Neural progenitor cell (in vitro differentiated cells): Measurements from ENCODE around the gene FBXW4. TPM values are rescaled to one million over a fixed set of nuclear protein-coding genes. Genes with fewer than 3 reads are reported as not detected.
A peak's percentile ranks its signal among the peaks of the same experiment; 100 is the strongest.

ENCODE experiments used
- DNase-seq: peaks from one replicate; pipeline ENCODE4 v3.0.0-alpha.2; 2016; ENCODE audit warnings: low spot score
- H2AFZ ChIP-seq: fragments of 200-600 bp; sonication (generic); replicated peaks from 2 replicates; pipeline ENCODE4 v1.6.1; 2016; ENCODE audit warnings: antibody characterized with exemption
- H3F3A ChIP-seq: fragments of 200-600 bp; sonication (generic); 2 replicates; pipeline ENCODE4 v1.6.1; 2016; ENCODE audit warnings: antibody characterized with exemption, low read depth
- H3K27ac ChIP-seq: fragments of 200-600 bp; sonication (generic); 2 replicates; pipeline ENCODE4 v1.5.1; 2016; ENCODE audit warnings: mild to moderate bottlenecking
- H3K27me3 ChIP-seq: fragments of 200-600 bp; sonication (generic); 2 replicates; pipeline ENCODE4 v1.6.1; 2016; ENCODE audit warnings: mild to moderate bottlenecking, moderate library complexity
- H3K36me3 ChIP-seq: fragments of 200-600 bp; sonication (generic); 2 replicates; pipeline ENCODE4 v1.5.1; 2016
- H3K4me1 ChIP-seq: fragments of 200-600 bp; sonication (generic); 2 replicates; pipeline ENCODE4 v1.6.1; 2016; ENCODE audit warnings: mixed run types
- H3K4me2 ChIP-seq: fragments of 200-600 bp; sonication (generic); 2 replicates; pipeline ENCODE4 v1.6.1; 2016
- H3K4me3 ChIP-seq: fragments of 200-600 bp; sonication (generic); 2 replicates; pipeline ENCODE4 v1.5.1; 2016
- H3K79me2 ChIP-seq: fragments of 200-600 bp; sonication (generic); 2 replicates; pipeline ENCODE4 v1.6.1; 2016; ENCODE audit warnings: low read depth
- H3K9ac ChIP-seq: fragments of 200-600 bp; sonication (generic); 2 replicates; pipeline ENCODE4 v1.6.1; 2016
- H3K9me3 ChIP-seq: fragments of 200-600 bp; sonication (generic); 2 replicates; pipeline ENCODE4 v1.5.1; 2016; ENCODE audit warnings: low read depth
- H4K20me1 ChIP-seq: fragments of 200-600 bp; sonication (generic); 2 replicates; pipeline ENCODE4 v1.6.1; 2016; ENCODE audit warnings: low read depth
- H3K27ac Mint-ChIP-seq: 3 replicates; pipeline ENCODE4 v1.8.0; 2021; ENCODE audit warnings: mixed read lengths
- H3K27me3 Mint-ChIP-seq: 2 replicates; pipeline ENCODE4 v1.8.0; 2022; ENCODE audit warnings: low read depth, mild to moderate bottlenecking, inconsistent platforms, moderate library complexity, mixed read lengths; ENCODE audit not compliant: insufficient read depth
- H3K36me3 Mint-ChIP-seq: 3 replicates; pipeline ENCODE4 v1.8.0; 2021; ENCODE audit warnings: mixed read lengths
- H3K4me1 Mint-ChIP-seq: 3 replicates; pipeline ENCODE4 v1.8.0; 2021; ENCODE audit warnings: mixed read lengths
- H3K4me3 Mint-ChIP-seq: 3 replicates; pipeline ENCODE4 v1.8.0; 2021; ENCODE audit warnings: mild to moderate bottlenecking, moderate library complexity, mixed read lengths
- H3K9me3 Mint-ChIP-seq: 3 replicates; pipeline ENCODE4 v1.8.0; 2020; ENCODE audit warnings: mixed read lengths
- CTCF ChIP-seq: fragments of 200-600 bp; sonication (generic); IDR thresholded peaks from 2 replicates; pipeline ENCODE4 v1.5.1; 2017; ENCODE audit warnings: antibody characterized with exemption, mild to moderate bottlenecking
- EZH2 ChIP-seq: fragments of 200-600 bp; sonication (generic); IDR thresholded peaks from 2 replicates; pipeline ENCODE4 v1.6.1; 2017; ENCODE audit warnings: antibody characterized with exemption, mild to moderate bottlenecking, moderate library complexity
- EZH2phosphoT487 ChIP-seq: fragments of 200-600 bp; sonication (generic); IDR thresholded peaks from 2 replicates; pipeline ENCODE4 v1.6.1; 2017; ENCODE audit warnings: antibody characterized with exemption
- total RNA-seq: library from RNA; depleted of rRNA; stranded (reverse); fragments of >200 nt; gene quantifications from 2 replicates; pipeline ENCODE4 v1.2.3, GENCODE V29; 2015; ENCODE audit warnings: low replicate concordance

Gene FBXW4
- total RNA-seq, 1 donor from 2014 or later = 36.3 TPM

DNA sequence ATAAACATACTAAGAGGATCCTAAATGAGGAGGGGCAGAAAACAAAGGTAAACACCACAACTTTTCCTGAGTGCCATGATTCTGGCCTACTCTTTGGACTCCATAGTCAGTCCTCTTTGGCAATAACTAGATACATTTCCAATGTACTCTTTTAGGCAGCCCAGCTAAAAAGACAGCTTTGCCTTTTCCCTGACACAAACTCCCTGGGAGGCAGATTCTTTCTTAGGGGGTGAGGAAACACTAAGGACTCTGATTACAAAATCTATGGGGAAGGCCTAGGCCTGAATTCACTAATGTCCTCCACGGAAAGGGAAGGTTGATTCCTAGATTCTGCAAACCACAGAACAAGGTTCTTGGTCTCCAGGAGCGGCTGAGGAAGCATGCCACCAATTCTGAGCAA lies 25.8 kb downstream of the FBXW4 start:
- no peaks in the 10 kb centered on the region for H3K9me3 Mint-ChIP-seq
- H3K27ac Mint-ChIP-seq = no peak overlapping the region
- Histone ChIP-seq H3K27ac (peak overlapping the region; percentile 78), H3K9ac (no peak overlapping the region), H3K4me2 (peak overlapping the region; percentile 45), H3F3A (peaks cover 31% of the 10 kb centered on the region), H3K9me3 (no peaks in the 10 kb centered on the region), H3K36me3 (peaks cover 9% of the 10 kb centered on the region), H4K20me1 (no peaks in the 10 kb centered on the region), H3K79me2 (no peaks in the 10 kb centered on the region), H3K4me1 (peaks cover 52% of the 10 kb centered on the region), H3K27me3 (no peaks in the 10 kb centered on the region), H3K4me3 (no peak overlapping the region), H2AFZ (no peak overlapping the region)
- H3K27me3 Mint-ChIP-seq = peaks cover 4% of the 10 kb centered on the region
- no peak overlapping the region for H3K4me3 Mint-ChIP-seq
- H3K4me1 Mint-ChIP-seq = peaks cover 6% of the 10 kb centered on the region
- DNase-seq = no peak
- TF ChIP-seq CTCF (no peak), EZH2phosphoT487 (no peak), EZH2 (no peak)
- peaks cover 26% of the 10 kb centered on the region for H3K36me3 Mint-ChIP-seq

GRCh38 chr10:101668566-101668965 lies 26.4 kb downstream of the FBXW4 start:
- peak overlapping the region; percentile 78 for H3K27ac ChIP-seq
- H3K4me3 Mint-ChIP-seq = no peak overlapping the region

DNA sequence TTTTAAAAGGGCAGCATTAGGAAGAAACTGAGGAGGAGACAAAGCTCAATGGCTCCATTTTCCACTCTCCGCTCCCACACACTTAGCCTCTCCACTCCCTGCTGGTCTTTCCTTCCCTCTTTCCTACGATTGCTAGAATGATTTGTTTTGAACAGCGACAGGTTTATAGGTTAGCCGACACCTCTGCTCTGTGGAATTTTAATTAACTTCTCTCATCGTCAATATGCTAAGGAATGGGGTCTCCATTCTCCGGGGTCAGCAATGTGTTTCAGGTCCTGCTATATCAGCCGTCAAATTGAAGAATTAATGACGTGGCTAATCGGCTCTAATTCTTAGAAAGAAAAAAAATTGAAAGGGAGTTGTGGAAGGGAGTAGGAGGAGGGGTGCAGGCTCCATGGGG lies 28.9 kb downstream of the FBXW4 start:
- no peaks in the 10 kb centered on the region for H3K9me3 Mint-ChIP-seq
- H3K79me2 ChIP-seq = no peaks in the 10 kb centered on the region
- peak overlapping the region; percentile 60 for H3K27ac ChIP-seq
- no peak overlapping the region for H2AFZ ChIP-seq
- peaks cover 22% of the 10 kb centered on the region for H3K36me3 Mint-ChIP-seq
- H3K9me3 ChIP-seq = no peaks in the 10 kb centered on the region
- H3K36me3 ChIP-seq = peaks cover 9% of the 10 kb centered on the region
- peaks cover 50% of the 10 kb centered on the region for H3K4me1 ChIP-seq
- no peak overlapping the region for H3K4me3 Mint-ChIP-seq
- H3K4me2 ChIP-seq = peak overlapping the region; percentile 6
- peak; percentile 24 for DNase-seq
- no peak overlapping the region for H3K4me3 ChIP-seq
- H4K20me1 ChIP-seq = no peaks in the 10 kb centered on the region
- H3K9ac ChIP-seq = no peak overlapping the region
- H3K4me1 Mint-ChIP-seq = peaks cover 13% of the 10 kb centered on the region
- no peak for TF ChIP-seq CTCF
- no peak for TF ChIP-seq EZH2phosphoT487
- TF ChIP-seq EZH2 = no peak
- peaks cover 4% of the 10 kb centered on the region for H3K27me3 Mint-ChIP-seq
- H3K27ac Mint-ChIP-seq = no peak overlapping the region
- peaks cover 31% of the 10 kb centered on the region for H3F3A ChIP-seq
- no peaks in the 10 kb centered on the region for H3K27me3 ChIP-seq

More at GRCh38 chr10:101668566-101668965, 26.4 kb downstream of the FBXW4 start:
- H3K4me1 ChIP-seq = peaks cover 52% of the 10 kb centered on the region
- TF ChIP-seq CTCF (no peak), EZH2phosphoT487 (no peak), EZH2 (no peak)
- peaks cover 24% of the 10 kb centered on the region for H3K36me3 Mint-ChIP-seq
- H3K27ac Mint-ChIP-seq = no peak overlapping the region
- no peaks in the 10 kb centered on the region for H3K9me3 ChIP-seq
- peaks cover 9% of the 10 kb centered on the region for H3K36me3 ChIP-seq
- peak; percentile 24 for DNase-seq
- no peaks in the 10 kb centered on the region for H3K9me3 Mint-ChIP-seq
- peaks cover 4% of the 10 kb centered on the region for H3K27me3 Mint-ChIP-seq
- no peak overlapping the region for H3K9ac ChIP-seq
- peaks cover 6% of the 10 kb centered on the region for H3K4me1 Mint-ChIP-seq
- H2AFZ ChIP-seq = no peak overlapping the region
- peaks cover 31% of the 10 kb centered on the region for H3F3A ChIP-seq
- no peak overlapping the region for H3K4me3 ChIP-seq
- H4K20me1 ChIP-seq = no peaks in the 10 kb centered on the region
- H3K4me2 ChIP-seq = peak overlapping the region; percentile 45
- H3K27me3 ChIP-seq = no peaks in the 10 kb centered on the region
- no peaks in the 10 kb centered on the region for H3K79me2 ChIP-seq
